ENCODE data around the gene CES4A. TPM values are rescaled to one million over a fixed set of nuclear protein-coding genes. Genes with fewer than 3 reads are reported as not detected.

Gene CES4A
- total RNA-seq, 1 donor from 2014 or later = 10.2 TPM

DNA sequence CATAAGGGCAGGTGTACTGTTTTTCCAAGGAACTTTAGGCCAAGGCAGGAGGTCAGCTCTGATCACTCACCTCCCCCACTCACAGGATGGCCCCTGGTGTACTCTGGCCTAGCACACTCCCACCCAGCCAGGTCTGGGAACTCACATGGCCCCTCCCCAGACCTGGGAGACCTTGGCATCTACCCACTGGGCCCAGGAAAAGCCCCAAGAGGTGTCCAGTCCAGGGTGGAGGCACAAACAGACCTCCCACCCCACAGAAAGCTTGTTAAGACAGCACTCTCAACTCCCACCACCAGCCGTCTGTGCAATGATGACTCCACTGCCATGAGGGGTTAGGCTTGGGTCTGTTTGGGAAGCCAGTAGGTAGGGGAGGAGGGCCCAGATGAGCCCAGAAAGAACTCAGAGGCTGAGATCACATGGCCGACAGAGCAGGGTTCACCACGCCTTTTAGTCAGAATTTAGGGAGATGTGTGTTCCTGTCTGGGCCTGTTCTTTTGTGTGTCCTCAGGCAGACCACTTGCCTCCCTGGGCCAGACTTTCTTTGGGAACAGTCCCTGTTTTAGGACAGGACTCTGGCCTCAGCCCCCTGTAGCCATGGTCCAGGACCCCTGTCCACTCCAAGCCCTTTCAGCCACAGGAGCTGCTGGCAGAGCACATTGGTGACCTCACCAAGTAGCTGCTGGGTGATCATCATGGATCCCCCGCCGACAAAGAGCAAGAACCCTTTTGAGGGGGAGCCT is 28.5 kb downstream of the CES4A start:
- Mint-ChIP-seq H3K27ac (no peak overlapping the region), H3K9me3 (no peaks in the 10 kb centered on the region), H3K4me3 (no peak overlapping the region), H3K27me3 (no peaks in the 10 kb centered on the region), H3K36me3 (ENCODE audit: low read depth) (no peaks in the 10 kb centered on the region), H3K4me1 (peaks cover 4% of the 10 kb centered on the region)
- intact Hi-C loops (cut with micrococcal nuclease) = loop anchor here (1.0 kb wide), 1 partner anchor 168 kb away; no protein-coding TSS in a partner anchor
- DNase-seq (no peak), ATAC-seq (ENCODE audit: low read depth) (no peak)
- TF ChIP-seq, protein P1, sequence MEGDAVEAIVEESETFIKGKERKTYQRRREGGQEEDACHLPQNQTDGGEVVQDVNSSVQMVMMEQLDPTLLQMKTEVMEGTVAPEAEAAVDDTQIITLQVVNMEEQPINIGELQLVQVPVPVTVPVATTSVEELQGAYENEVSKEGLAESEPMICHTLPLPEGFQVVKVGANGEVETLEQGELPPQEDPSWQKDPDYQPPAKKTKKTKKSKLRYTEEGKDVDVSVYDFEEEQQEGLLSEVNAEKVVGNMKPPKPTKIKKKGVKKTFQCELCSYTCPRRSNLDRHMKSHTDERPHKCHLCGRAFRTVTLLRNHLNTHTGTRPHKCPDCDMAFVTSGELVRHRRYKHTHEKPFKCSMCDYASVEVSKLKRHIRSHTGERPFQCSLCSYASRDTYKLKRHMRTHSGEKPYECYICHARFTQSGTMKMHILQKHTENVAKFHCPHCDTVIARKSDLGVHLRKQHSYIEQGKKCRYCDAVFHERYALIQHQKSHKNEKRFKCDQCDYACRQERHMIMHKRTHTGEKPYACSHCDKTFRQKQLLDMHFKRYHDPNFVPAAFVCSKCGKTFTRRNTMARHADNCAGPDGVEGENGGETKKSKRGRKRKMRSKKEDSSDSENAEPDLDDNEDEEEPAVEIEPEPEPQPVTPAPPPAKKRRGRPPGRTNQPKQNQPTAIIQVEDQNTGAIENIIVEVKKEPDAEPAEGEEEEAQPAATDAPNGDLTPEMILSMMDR (IDR thresholded peaks at IDR 0.05) = no peak
- ChIA-PET POLR2A (interaction anchor here (1.5 to 1.7 kb wide), 2 partner anchors 11 to 210 kb away, joined by 5 to 9 read pairs; partner anchors contain the start of genes CBFB and TMEM208), CTCF (interaction anchor here (1.0 to 2.9 kb wide), 6 partner anchors 9 to 168 kb away, joined by 3 to 32 read pairs (median 8); partner anchors contain the start of gene CBFB)

DNA sequence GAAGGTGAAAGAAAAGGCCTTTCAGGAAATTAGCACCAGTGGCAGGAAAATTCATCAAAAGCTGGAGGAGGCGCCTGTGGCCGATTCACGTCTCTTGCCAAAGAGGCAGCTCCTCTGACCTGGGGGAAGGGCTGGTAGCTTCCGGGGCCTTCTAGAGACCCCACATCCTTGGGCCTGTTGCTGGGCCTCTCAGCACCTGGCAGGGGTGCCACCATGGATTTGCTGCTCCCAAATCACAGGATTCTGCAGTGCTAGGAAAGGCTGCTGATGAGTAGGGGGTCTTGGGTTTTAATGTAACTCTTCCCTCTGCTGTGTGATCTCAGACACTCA is 29.0 kb downstream of the CES4A start:
- intact Hi-C loops (cut with micrococcal nuclease) = loop anchor here (1.0 kb wide), 1 partner anchor 168 kb away; no protein-coding TSS in a partner anchor
- POLR2A ChIA-PET = interaction anchor here (1.1 to 1.7 kb wide), 3 partner anchors 11 to 210 kb away, joined by 4 to 9 read pairs (median 5); partner anchors contain the start of genes CBFB and TMEM208

DNA sequence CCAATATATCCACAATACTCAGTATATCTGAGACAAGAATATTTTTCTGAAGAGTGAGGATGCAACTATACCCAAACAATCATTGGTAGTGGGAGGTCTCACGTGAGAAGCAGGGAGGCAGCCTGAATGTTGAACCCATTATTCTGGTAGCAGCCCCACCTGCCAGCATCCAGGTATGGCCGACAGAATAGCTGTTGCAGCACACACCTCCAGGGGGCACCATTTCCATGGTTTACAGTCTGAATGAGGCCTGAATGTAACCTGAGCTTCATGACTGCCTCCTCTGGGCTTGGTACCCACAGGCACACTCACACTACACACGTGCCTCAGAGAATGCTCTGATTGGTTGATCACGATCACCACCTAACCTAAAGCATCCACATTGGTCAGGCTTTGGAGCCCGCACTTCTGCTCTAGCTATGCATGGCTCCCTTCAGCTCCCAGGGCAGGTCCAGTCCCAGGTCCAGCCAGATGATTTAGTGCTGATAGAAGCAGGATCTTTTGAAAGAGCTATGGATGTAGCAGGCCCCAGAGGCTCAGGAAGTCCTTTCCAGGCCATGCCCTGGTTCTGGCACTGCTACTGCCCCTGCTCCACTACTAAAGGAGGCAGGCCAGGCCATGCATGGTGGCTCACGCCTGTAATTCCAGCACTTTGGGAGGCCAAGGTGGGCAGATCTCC is 29.6 kb downstream of the CES4A start:
- Mint-ChIP-seq H3K4me3 (no peak overlapping the region), H3K9me3 (no peaks in the 10 kb centered on the region), H3K36me3 (ENCODE audit: low read depth) (no peaks in the 10 kb centered on the region), H3K27ac (no peak overlapping the region), H3K4me1 (peaks cover 4% of the 10 kb centered on the region), H3K27me3 (no peaks in the 10 kb centered on the region)
- ChIA-PET CTCF (interaction anchor here (0.6 to 2.9 kb wide), 11 partner anchors 8 to 229 kb away, joined by 3 to 32 read pairs (median 4); partner anchors contain the start of genes CBFB and FHOD1), POLR2A (interaction anchor here (0.7 to 1.7 kb wide), 5 partner anchors 10 to 209 kb away, joined by 3 to 9 read pairs (median 4); partner anchors contain the start of genes CBFB and TMEM208)
- intact Hi-C loops (cut with micrococcal nuclease) = loop anchor here (1.0 kb wide), 2 partner anchors 137 to 167 kb away; no protein-coding TSS in a partner anchor
- TF ChIP-seq, protein P1 (IDR thresholded peaks at IDR 0.05) = no peak
- ATAC-seq (ENCODE audit: low read depth) (peak; percentile 80), DNase-seq (peak; percentile 41)

More for the DNA sequence above, 29.0 kb downstream of the CES4A start:
- CTCF ChIA-PET = interaction anchor here (1.0 to 2.9 kb wide), 8 partner anchors 9 to 168 kb away, joined by 3 to 32 read pairs (median 8); partner anchors contain the start of gene CBFB
- Mint-ChIP-seq H3K4me3 (no peak overlapping the region), H3K27me3 (no peaks in the 10 kb centered on the region), H3K4me1 (peaks cover 4% of the 10 kb centered on the region), H3K36me3 (ENCODE audit: low read depth) (no peaks in the 10 kb centered on the region), H3K9me3 (no peaks in the 10 kb centered on the region), H3K27ac (no peak overlapping the region)
- no peak for DNase-seq
- TF ChIP-seq, protein P1 (IDR thresholded peaks at IDR 0.05) = no peak
- ATAC-seq (ENCODE audit: low read depth) = no peak

DNA sequence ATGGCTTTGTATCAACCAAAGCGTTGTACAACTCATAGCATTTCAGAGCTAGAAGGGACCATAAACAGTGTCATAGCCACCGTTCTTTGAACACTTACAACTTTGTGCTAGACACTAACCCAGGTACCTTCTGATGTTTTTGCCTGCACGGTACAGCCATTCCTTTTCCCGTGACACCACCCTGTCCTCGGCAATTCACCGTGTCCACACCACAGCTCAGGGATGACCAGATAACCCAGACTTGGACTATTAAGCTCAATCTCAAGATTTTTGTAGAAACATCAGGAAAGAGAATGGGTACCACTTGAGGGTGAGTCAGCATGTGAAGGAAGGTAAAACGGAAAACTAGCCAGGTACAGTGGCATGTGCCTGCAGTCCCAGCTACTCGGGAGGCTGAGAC is 30.8 kb downstream of the CES4A start:
- TF ChIP-seq, protein P1 (IDR thresholded peaks at IDR 0.05) = no peak
- no peak overlapping the region for H3K27ac Mint-ChIP-seq
- DNase-seq = no peak
- H3K4me1 Mint-ChIP-seq = peaks cover 2% of the 10 kb centered on the region
- H3K4me3 Mint-ChIP-seq = no peak overlapping the region
- intact Hi-C loops (cut with micrococcal nuclease) = no loop called here
- H3K9me3 Mint-ChIP-seq = no peaks in the 10 kb centered on the region
- no peaks in the 10 kb centered on the region for H3K27me3 Mint-ChIP-seq
- POLR2A ChIA-PET = interaction anchor here (0.6 to 0.7 kb wide), 2 partner anchors 10 to 1292 kb away, joined by 3 read pairs; partner anchors contain the start of genes PRMT7 and SLC7A6OS
- no peaks in the 10 kb centered on the region for H3K36me3 Mint-ChIP-seq (ENCODE audit: low read depth)
- CTCF ChIA-PET = interaction anchor here (0.7 to 2.9 kb wide), 4 partner anchors 81 to 166 kb away, joined by 3 to 32 read pairs (median 13); no protein-coding TSS in a partner anchor
- no peak for ATAC-seq (ENCODE audit: low read depth)
